Neural cell (in vitro differentiated cells): ENCODE measurements around the gene GNAI2.

Source experiments
- EP300 ChIP-seq: fragments of 450-650 bp; conservative IDR thresholded peaks from 2 replicates; pipeline ENCODE4 v1.6.1; 2014; ENCODE audit warnings: antibody characterized with exemption, mild to moderate bottlenecking, moderate library complexity; ENCODE audit not compliant: poor library complexity, severe bottlenecking
- RAD21 ChIP-seq: fragments of 450-650 bp; conservative IDR thresholded peaks from 2 replicates; pipeline ENCODE4 v1.6.1; 2014; ENCODE audit warnings: antibody characterized with exemption, mild to moderate bottlenecking, moderate library complexity
- SMC3 ChIP-seq: fragments of 450-650 bp; conservative IDR thresholded peaks from 2 replicates; pipeline ENCODE4 v1.6.1; 2014; ENCODE audit warnings: antibody characterized with exemption, mild to moderate bottlenecking, moderate library complexity; ENCODE audit not compliant: poor library complexity
- TF ChIP-seq, protein P1 (sequence below): fragments of 450-650 bp; IDR thresholded peaks from 2 replicates; pipeline ENCODE4 v1.5.1; 2014; ENCODE audit warnings: antibody characterized with exemption, mild to moderate bottlenecking, moderate library complexity; ENCODE audit not compliant: poor library complexity, severe bottlenecking

DNA sequence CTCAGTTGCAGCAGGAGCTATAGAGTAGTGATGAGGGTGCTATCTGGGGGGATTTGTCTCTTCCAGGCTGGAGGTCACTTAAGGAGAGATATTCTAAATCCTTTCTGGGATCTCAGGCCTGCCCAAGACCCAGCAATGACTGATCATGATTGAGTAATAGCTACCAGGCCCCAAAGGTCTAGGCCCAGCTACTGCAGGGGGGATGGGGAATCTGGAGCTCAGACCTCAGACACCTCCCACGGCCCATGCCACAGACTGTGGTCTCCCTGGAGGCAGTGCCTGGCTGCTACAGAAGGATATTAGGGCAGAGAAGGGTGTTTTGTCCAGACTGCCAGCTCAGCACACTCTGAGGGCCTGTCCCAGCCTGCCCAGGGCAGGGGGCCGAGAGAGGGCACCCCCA lies 24.1 kb upstream of the GNAI2 start:
- no peak for TF ChIP-seq SMC3
- TF ChIP-seq RAD21: no peak
- TF ChIP-seq, protein P1, sequence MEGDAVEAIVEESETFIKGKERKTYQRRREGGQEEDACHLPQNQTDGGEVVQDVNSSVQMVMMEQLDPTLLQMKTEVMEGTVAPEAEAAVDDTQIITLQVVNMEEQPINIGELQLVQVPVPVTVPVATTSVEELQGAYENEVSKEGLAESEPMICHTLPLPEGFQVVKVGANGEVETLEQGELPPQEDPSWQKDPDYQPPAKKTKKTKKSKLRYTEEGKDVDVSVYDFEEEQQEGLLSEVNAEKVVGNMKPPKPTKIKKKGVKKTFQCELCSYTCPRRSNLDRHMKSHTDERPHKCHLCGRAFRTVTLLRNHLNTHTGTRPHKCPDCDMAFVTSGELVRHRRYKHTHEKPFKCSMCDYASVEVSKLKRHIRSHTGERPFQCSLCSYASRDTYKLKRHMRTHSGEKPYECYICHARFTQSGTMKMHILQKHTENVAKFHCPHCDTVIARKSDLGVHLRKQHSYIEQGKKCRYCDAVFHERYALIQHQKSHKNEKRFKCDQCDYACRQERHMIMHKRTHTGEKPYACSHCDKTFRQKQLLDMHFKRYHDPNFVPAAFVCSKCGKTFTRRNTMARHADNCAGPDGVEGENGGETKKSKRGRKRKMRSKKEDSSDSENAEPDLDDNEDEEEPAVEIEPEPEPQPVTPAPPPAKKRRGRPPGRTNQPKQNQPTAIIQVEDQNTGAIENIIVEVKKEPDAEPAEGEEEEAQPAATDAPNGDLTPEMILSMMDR: no peak
- no peak for TF ChIP-seq EP300
